GM08714 (cell line): ENCODE measurements around the gene CMAS.

Experiments
- H3K4me3 ChIP-seq: fragments of 200-500 bp; sonication (Bioruptor generic); 2 replicates; pipeline ENCODE4 v1.5.1; 2014; ENCODE audit warnings: mild to moderate bottlenecking, low read length, inconsistent platforms
- ZNF274 ChIP-seq: IDR thresholded peaks from 2 replicates; pipeline ENCODE4 v1.6.1; 2012; ENCODE audit warnings: mild to moderate bottlenecking, low read depth, low read length

The CMAS gene

DNA sequence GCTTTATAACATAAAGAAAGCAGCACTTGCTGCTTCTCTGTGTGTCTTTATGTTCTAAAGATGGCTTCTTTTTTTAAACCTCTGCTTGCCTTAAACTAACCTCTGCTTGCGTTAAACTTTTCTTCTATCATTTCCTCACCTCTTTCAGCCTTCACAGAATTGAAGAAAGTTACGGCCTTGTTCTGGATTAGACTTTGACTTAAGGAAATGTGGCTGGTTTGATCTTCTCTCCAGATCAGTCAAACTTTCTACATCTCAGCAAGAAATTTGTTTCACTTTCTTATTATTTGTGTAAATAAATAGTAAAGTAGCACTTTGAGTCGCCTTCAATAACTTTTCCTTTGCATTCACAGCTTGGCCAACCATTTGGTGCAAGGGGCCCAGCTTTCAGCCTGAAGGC, 64.2 kb downstream of the CMAS start:
- no peak overlapping the region for H3K4me3 ChIP-seq
- no peak for TF ChIP-seq ZNF274
